Esophagus muscularis mucosa (tissue), 4 donors: ENCODE data around the gene CDK5.

ENCODE experiments used
- CTCF ChIP-seq, 3 experiments: fragments of 200-600 bp in 2 of 3; fragments of 450-650 bp in 1 of 3; sonication (generic) in 2 of 3; IDR thresholded peaks; one replicate each; pipeline ENCODE4 v1.5.1; 2017 to 2019; ENCODE audit warnings: antibody characterized with exemption in 3 of 3, mild to moderate bottlenecking in 2 of 3, moderate library complexity in 1 of 3
- EP300 ChIP-seq: sonication (generic); formaldehyde crosslinking; IDR thresholded peaks from one replicate; pipeline ENCODE4 v1.6.1; 2017; ENCODE audit warnings: antibody characterized with exemption
- POLR2A ChIP-seq: fragments of 450-650 bp; IDR thresholded peaks from one replicate; pipeline ENCODE4 v1.6.1; 2017; ENCODE audit warnings: antibody characterized with exemption, moderate library complexity, mild to moderate bottlenecking, low read depth
- POLR2AphosphoS5 ChIP-seq, 2 donors: sonication (generic); formaldehyde crosslinking; IDR thresholded peaks; one replicate each; pipeline ENCODE4 v1.6.1; 2017; ENCODE audit warnings: antibody characterized with exemption in 2 of 2

- no peak for TF ChIP-seq CTCF (IDR thresholded peaks at IDR 0.05)
- TF ChIP-seq POLR2A, result no peak
- no peak for TF ChIP-seq POLR2AphosphoS5 (IDR thresholded peaks at IDR 0.05)
- TF ChIP-seq EP300, result no peak
Measured at GRCh38 chr7:151091988-151092387, 34.3 kb upstream of the CDK5 start.
